Suppressor macrophage treated with lipopolysaccharide for 4 hours (primary cell): ENCODE measurements around the gene PPP1R9A.

Experiments used
- DNase-seq: peaks from one replicate; pipeline ENCODE4 v3.0.0-alpha.2; 2020

The PPP1R9A gene

GRCh38 chr7:95209788-95210187 lies 302.4 kb downstream of the PPP1R9A start:
- DNase-seq: no peak

DNA sequence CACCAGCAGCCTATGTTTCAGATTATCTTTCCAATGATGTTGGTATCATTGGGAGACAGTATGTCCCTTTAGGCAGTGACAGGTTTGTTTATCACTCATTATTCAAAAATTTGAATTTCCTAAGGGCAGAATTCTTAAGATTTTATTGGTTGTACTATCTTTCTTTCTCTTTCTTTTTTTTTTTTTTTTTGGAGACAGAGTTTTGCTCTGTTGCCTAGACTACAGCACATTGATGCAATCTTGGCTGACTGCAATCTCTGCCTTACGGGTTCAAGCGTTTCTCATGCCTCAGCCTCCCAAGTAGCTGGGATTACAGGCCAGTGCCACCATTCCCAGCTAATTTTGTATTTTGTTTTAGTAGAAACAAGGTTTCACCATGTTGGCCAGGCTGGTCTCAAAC lies 305.8 kb downstream of the PPP1R9A start:
- DNase-seq: no peak

DNA sequence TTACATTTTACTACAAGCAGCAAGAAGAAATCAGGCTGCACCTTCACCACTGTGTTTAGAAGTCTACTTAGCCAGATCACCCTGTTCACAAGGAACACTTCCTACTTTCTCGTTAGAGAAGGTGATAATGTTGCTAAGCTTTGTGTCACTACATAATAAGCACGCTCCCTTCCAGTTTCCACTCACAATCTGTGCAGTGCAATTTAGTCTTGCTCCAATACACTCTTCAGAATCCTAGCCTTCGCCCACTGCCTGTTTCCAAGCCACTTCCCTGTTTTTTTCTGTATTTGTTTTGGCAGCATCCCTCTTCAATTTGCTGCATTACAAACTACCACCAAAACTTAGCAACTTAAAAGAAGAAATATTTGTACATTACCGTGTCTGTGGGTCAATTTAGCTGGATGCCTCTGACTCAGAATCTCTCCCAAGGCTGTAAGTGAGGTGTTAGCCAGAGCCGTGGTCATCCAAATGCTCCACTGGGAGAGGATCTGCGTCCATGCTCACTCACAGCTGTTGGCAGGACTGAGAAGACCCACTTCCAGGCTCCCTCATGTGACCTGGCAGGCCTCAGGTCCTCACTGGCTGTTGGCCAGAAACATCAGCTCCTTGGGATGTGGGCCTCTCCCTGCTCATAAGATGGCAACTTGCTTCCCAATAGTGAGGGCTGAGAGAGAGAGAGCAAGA lies 306.6 kb downstream of the PPP1R9A start:
- no peak for DNase-seq

DNA sequence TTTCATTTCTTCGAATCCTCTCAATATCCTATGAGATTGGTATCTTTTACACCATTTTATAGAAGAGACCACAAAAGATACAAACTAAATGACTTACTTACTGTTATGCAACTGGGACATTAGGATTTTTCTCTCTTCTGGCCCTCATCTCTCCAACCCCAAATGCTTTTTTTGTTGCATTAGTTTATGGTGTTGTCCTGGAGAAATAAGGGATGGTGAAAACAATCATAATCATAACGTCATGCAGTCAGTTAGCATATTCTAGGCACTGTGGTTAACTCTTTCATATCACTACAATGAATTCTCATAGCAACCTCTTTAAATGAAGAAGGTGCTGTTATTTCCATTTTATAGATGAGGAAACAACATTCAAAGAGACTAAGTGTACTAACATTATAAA lies 312.3 kb downstream of the PPP1R9A start:
- no peak for DNase-seq

GRCh38 chr7:95220328-95220727 lies 312.9 kb downstream of the PPP1R9A start:
- DNase-seq: no peak

DNA sequence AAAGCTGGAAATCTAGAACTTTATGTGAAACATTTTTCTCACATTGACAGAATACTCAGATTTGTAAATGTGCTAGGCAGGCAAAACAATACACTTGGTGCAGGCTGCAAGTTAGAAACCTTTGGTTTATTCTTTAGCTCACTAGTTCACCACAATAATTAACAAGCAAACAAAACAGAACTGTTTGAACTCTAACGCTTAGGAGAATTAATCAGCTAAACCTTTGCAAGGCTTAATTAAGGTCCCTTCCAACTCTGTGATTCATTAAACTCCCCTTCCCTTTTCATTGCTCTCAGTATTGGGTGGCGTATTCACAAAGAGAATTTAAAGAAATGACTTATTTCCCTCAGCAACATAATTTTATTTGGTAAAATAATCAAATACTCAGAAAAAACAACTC lies 317.9 kb downstream of the PPP1R9A start:
- DNase-seq: no peak

DNA sequence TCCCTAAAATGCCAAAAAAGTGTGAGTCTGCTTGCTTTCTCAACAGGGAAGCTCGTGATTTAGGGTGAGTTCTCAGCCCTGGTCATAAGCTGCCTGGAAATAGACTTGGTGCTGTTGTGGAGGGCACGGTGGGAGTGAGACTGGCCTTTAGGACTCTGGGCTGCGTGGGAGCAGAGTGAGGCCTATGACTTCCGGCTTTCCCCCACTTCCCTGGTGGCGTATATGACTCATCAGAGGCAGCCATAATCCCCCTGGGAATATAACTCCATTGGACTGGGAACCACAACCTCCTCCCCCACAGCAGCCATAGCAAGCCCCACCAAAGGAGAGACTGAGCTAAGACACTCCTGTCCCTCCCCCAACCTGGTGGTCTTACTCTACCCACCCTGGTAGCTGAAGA lies 321.9 kb downstream of the PPP1R9A start:
- no peak for DNase-seq

DNA sequence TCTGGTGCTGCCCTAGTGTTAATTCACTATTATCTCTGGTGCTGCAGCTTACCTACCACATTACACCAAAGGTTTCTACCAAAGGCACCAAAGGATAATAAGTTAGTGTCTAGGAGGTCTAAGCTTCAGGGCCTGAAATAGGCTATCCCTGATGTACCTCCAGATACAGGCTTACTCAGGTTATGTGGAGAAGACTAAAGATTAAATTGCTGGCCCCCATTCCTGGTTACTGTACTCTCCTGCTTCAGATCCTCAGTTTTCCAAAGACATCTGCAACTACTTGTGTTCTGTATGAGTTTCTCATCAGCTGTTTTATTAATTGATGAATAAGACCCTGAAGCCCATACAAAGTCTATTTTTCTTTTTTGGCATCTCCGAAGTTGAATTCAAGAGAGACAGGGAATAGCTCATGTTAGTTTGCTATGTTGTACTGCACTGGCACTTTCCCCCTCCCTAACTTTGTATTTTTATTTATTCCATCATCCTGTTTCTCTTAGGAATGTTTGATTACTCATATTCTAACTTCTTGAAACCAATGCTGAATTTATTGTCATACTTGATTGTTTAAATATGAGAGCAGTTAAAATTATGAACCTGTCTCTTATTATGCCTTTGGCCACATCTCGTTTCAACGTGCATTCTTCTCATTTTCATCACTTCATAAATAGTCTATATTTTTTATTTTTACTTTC lies 331.0 kb downstream of the PPP1R9A start:
- DNase-seq: no peak

DNA sequence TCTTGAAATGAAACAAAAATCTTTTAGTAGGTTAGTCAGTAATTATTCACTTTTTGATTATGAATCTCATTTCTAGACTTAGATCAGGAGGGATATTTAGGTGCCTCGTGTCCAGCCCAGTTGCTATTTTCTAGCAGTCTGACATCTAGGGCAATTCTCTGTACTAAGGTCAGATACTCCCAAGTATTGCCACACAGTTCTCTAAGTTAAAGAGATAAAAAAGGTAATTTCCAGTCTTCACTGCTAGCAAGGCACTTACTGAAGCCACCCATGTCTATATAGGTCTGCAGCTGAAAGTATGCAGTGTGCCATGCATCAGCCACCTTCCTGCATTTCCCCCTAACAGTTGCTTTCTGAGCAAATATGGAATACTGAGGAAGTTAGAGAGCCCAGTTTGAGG lies 333.5 kb downstream of the PPP1R9A start:
- DNase-seq: no peak

GRCh38 chr7:95242266-95242665 lies 334.9 kb downstream of the PPP1R9A start:
- DNase-seq: no peak

- DNase-seq: no peak
Measured at GRCh38 chr7:95244616-95245015, 337.2 kb downstream of the PPP1R9A start.

DNA sequence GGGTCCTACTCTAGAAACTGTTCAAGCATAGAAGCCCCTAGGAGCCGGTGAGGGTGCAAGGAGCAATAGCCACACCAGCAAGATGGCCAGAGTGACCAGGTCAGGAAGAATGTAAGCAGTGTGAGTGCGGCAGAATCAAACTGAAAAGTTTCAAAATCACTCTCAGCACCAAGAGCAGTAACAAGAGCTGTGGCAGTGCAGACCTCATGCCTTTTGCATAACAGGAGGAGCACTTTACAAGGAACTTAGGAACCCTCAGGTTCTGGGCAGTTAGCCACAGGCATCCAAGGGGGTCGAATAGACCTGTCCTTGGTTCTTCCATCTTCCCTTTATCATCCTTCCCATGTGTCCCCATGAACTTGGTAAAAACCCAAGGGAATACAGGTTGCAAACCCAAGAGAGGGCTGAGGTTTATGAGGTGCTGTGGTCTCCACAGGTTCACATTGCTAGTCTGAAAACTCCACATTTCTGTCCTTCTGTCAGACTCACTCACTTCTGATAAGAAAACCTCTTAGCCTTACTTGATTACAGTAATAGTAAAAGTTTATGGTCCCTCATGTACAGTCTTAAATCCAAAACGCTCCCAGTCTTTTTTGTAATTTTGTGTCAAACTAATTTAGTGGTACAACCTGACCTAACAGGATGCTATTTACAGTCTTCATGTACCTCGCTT lies 338.6 kb downstream of the PPP1R9A start:
- no peak for DNase-seq

- peak; percentile 52 for DNase-seq
Measured at GRCh38 chr7:95246831-95247370, 339.5 kb downstream of the PPP1R9A start.

GRCh38 chr7:95250571-95250970 lies 343.2 kb downstream of the PPP1R9A start:
- DNase-seq: no peak

- DNase-seq: no peak
Measured at GRCh38 chr7:95251966-95252365, 344.6 kb downstream of the PPP1R9A start.

GRCh38 chr7:95253986-95254385 lies 346.6 kb downstream of the PPP1R9A start:
- no peak for DNase-seq

DNA sequence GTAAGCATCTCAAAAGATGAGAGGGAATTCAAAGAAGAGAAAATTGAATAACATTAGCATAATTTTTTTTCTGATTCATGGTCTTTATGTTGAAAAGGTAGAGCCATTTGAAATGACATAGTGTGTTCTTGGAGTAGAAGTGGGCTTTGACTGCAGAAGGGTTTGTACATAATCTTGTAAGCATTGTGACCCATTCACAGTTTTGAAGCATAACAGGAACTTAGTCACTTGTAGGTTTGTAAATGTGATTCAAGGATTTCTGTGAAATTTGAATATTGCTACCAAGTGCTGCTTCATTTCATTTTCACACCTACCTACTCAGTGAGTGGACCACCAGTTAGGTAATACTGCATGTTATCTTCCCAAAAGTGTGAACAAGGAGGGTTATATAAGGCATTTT lies 348.3 kb downstream of the PPP1R9A start:
- DNase-seq: no peak

- DNase-seq: no peak
Measured at GRCh38 chr7:95261895-95262415, 354.6 kb downstream of the PPP1R9A start.

DNA sequence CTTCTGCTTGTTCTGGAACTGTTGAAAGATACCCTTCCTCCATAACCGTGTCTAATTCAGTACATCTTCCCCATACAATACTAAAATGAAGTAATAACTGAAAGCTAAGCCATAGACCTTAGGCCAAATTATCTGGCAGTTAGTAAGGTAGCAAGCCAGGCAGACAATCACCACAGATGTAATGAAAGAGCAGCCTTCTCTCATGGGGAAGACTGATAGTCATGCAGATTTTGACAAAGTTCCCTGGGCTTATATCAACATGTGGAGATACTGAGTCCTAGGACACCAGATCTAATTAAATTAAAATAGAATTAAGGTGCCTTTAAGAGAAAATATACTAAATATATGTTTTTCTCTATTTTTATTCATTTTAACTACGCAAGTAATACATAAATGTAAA lies 355.5 kb downstream of the PPP1R9A start:
- DNase-seq: no peak

- no peak for DNase-seq
Measured at GRCh38 chr7:95263785-95264362, 356.5 kb downstream of the PPP1R9A start.

DNA sequence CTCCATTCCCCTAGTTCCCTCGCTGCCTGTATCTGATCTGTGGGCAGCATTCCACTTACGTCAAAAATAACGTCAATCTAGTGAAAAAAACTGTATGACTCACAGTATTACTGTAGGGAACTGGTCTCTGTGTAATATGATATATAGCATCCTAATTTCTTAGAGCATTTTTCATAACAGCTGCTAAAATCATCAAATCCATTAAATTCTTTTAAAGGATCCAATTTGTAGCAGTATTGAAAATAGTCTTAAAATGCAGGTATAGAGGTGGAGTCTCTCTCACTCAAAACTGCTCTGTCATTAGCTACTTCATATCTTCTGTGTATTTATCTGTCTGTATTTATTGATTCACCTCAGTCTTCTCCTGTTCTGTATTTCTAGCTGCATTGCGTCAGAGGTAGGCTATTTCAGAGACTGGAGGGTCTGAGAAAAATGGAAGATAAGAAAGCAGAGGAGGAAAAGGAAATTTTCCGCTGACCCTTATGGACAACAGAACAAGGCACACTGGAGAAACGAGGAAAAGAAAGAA lies 357.0 kb downstream of the PPP1R9A start:
- DNase-seq: no peak

DNA sequence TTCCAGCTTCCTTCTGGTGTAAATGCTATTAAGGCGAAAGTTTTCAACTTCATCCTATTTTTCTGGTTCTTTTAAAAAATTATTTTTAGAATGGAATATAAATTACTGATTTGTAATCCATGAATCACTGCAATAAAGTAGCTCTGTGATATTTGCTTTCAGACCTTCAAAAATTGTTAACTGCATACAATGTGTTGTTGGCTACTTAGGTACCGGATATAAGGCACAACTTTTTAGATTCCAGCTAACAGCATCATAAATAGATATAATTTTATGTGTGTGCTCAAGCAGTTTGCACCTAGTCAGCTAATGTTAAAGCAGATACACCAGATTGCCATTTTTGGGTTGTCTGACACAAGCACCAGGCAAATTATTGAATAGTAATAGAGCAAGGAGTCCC lies 358.2 kb downstream of the PPP1R9A start:
- no peak for DNase-seq

- DNase-seq: no peak
Measured at GRCh38 chr7:95267754-95268153, 360.4 kb downstream of the PPP1R9A start.
